Measurements from ENCODE around the gene CHRNA4.

Gene CHRNA4

DNA sequence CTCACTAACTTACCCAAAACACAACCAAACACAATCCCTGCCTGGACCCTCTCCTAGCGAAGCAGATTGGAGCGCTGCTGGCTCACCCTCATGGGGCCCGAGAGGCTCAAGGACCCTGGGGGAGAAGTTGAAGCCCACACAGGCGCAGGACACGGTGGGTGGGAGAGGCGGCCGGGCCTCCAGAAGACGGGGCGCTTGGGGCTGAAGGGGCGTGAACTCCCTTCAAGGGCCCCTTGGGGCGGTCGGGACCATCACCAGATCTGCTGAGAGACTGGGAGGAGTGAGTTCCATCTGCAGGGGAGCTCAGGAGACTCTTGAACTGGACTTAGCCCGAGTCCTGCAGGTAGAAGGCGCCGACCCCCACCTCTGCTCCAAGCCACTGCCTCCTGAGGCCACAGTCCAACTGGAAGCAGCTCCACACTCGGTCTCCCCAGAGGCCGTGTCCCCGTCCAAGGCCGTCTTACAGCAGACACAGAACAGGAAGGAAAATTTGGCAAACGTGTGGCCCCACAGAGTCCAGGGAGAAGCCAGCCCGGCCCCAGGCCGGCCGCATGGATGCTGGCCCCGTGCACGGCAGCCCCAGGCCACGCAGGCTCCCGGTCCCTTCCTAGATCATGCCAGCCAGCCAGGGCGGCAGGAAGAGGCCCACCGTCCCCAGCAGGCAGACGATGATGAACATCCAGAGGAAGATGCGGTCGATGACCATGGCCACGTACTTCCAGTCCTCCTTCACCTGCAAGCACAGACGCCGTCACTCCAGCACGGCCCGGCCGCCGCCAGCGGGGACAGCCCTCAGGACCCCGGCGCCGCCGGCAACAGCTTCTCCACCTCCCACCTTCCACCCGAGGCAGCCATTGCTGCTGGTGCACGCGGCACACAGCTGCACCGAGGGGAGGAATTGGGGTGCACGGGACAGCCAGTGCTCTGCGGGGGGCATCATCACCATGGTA, 14.7 kb downstream of the CHRNA4 start:
- Histone ChIP-seq H3K27me3 (ENCODE audit: insufficient read depth, poor library complexity, severe bottlenecking) (peaks cover 33% of the 10 kb centered on the region), H3K4me1 (ENCODE audit: insufficient read depth, poor library complexity, severe bottlenecking) (no peaks in the 10 kb centered on the region), H3K36me3 (ENCODE audit: low read depth) (no peaks in the 10 kb centered on the region), H3K4me3 (ENCODE audit: severe bottlenecking) (no peak overlapping the region), H3K9me3 (ENCODE audit: severe bottlenecking) (no peaks in the 10 kb centered on the region), H3K27ac (ENCODE audit: poor library complexity, severe bottlenecking) (no peak overlapping the region)
- DNase-seq (ENCODE audit: low spot score) (no peak), ATAC-seq (ENCODE audit: low read depth) (no peak; the same call in 2 of the 3 replicates)
- TF ChIP-seq, protein P1, sequence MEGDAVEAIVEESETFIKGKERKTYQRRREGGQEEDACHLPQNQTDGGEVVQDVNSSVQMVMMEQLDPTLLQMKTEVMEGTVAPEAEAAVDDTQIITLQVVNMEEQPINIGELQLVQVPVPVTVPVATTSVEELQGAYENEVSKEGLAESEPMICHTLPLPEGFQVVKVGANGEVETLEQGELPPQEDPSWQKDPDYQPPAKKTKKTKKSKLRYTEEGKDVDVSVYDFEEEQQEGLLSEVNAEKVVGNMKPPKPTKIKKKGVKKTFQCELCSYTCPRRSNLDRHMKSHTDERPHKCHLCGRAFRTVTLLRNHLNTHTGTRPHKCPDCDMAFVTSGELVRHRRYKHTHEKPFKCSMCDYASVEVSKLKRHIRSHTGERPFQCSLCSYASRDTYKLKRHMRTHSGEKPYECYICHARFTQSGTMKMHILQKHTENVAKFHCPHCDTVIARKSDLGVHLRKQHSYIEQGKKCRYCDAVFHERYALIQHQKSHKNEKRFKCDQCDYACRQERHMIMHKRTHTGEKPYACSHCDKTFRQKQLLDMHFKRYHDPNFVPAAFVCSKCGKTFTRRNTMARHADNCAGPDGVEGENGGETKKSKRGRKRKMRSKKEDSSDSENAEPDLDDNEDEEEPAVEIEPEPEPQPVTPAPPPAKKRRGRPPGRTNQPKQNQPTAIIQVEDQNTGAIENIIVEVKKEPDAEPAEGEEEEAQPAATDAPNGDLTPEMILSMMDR (IDR thresholded peaks at IDR 0.05; ENCODE audit: poor library complexity, severe bottlenecking), result no peak

DNA sequence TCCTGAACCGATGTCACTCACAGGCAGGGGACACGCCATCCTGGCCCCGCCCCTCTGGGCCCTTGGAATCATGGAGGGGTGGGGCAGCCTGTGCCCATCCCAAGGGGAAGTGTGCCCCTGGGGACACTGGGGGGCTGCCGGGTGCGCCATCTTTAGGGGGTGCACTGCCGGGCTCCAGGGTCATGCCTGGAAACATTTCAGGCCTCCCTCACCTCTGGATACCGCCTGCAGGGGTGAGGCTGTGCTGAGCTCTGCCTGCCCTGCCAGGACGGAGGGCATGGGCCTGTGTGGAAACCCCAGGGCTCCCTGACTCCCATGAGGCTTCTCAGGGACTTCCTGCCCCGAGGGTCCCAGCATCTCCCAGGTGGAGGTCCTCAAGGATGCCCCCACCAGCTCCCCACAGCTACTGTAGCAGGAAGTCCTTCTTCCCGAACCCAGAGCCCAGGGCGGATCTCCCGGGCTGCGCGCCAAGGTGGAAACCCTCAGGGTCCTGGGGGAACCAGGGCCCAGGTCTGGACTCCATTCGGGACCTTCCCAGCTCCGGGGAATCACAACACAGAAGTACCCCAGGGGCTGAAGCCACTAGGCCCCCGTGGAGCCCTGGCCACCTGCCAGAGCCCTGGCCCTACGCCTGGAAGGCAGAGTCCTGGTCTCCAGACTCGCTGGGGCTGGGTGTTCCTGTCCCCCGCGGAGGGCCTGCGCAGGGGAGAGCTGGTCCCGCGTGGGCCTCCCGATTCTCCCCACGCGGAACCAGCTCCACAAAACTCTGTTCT, 15.6 kb downstream of the CHRNA4 start:
- Histone ChIP-seq H3K27ac (ENCODE audit: poor library complexity, severe bottlenecking) (no peak overlapping the region), H3K4me3 (ENCODE audit: severe bottlenecking) (no peak overlapping the region), H3K27me3 (ENCODE audit: insufficient read depth, poor library complexity, severe bottlenecking) (peaks cover 33% of the 10 kb centered on the region), H3K36me3 (ENCODE audit: low read depth) (no peaks in the 10 kb centered on the region), H3K4me1 (ENCODE audit: insufficient read depth, poor library complexity, severe bottlenecking) (no peaks in the 10 kb centered on the region), H3K9me3 (ENCODE audit: severe bottlenecking) (no peaks in the 10 kb centered on the region)
- DNase-seq (ENCODE audit: low spot score) (no peak), ATAC-seq (ENCODE audit: low read depth) (no peak)
- TF ChIP-seq, protein P1 (IDR thresholded peaks at IDR 0.05; ENCODE audit: poor library complexity, severe bottlenecking), result no peak

DNA sequence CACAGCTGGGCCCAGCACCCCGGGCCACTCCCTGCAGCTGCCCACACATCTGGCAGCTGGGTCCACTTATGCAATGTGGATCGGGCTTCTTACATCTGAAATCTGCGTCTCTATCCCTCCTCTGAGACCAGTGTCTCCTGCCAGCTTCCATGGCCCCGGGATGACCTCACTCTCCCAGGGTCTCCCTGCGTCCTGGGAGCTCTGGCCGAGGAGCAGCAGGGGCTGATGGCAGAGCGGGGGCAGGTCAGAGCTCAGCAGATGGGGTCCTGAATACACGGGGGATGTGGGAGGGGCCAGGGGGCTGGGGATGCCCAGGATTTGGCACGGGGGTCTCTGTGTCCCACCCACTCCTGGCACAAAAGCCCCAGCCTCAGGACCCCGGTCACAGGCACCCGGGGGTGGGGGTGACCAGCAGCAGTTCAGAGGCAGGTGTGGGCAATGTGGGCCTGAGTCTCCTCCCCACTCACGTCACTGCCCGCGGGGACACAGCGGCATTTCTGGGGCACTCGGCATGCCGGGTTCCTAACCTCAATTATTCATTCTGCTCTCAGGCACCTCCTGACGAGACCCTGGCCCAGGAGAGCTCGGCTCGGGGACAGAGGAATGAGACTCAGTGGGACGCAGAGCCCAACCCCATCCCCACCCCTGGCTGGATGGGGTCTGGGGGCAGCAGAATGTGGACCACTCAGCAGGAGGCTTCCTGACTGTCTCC, 16.4 kb downstream of the CHRNA4 start:
- H3K27ac ChIP-seq (ENCODE audit: poor library complexity, severe bottlenecking), result no peak overlapping the region

DNA sequence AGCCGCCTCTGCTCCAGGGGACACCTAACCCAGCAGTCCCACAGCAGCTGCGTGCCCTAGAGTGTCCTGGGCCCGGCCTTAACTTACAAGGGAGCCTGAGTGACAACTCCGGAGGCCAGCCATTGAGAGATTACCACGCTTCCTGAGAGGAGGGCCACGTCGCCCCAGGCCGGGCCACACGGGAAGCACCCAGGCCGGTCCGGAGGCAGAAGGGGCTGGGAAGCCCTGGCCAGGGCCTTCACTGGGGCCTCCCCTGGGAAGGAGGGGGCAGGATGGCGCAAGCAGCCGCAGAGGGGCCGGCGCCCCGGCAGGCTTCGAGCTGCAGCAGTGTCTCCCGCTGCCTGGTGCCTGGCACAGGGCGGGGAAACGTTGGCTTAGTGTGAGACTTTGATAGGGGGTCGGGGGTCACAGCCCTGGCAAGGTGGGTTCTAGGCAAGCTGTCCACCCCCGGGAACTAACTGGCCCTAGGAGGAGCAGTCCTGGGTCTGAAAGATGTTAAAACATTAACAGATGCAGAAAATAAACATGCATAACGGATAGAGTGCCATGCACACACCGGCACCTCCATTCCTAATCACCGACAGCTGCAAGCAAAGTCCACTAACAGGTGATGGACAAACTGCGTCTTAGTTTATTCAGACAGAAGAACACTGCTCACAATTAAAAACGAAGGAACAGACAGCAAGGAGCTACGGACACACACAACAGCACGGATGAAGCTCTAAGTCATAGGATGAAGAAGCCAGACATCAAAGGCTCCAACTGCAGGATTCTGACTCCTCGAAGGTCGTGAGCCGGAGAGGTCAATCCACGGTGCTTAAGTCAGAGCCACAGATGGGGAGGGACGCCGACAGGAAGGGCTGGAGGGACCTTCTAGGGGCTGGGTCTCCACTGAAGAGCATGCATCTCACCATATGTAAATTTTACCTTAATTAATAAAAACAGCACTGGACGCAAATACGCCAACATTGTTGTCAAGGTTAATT, 17.4 kb downstream of the CHRNA4 start:
- TF ChIP-seq, protein P1 (IDR thresholded peaks at IDR 0.05; ENCODE audit: poor library complexity, severe bottlenecking), result no peak
- peaks cover 33% of the 10 kb centered on the region for H3K27me3 ChIP-seq (ENCODE audit: insufficient read depth, poor library complexity, severe bottlenecking)

More for the DNA sequence above, 16.4 kb downstream of the CHRNA4 start:
- TF ChIP-seq, protein P1 (IDR thresholded peaks at IDR 0.05; ENCODE audit: poor library complexity, severe bottlenecking), result no peak
- no peaks in the 10 kb centered on the region for H3K36me3 ChIP-seq (ENCODE audit: low read depth)
- H3K9me3 ChIP-seq (ENCODE audit: severe bottlenecking), result no peaks in the 10 kb centered on the region
- no peaks in the 10 kb centered on the region for H3K4me1 ChIP-seq (ENCODE audit: insufficient read depth, poor library complexity, severe bottlenecking)
- H3K27me3 ChIP-seq (ENCODE audit: insufficient read depth, poor library complexity, severe bottlenecking), result peaks cover 33% of the 10 kb centered on the region
- DNase-seq (ENCODE audit: low spot score) (no peak), ATAC-seq (ENCODE audit: low read depth) (no peak)
- no peak overlapping the region for H3K4me3 ChIP-seq (ENCODE audit: severe bottlenecking)

More for the DNA sequence above, 17.4 kb downstream of the CHRNA4 start:
- H3K4me1 ChIP-seq (ENCODE audit: insufficient read depth, poor library complexity, severe bottlenecking), result no peaks in the 10 kb centered on the region
- H3K4me3 ChIP-seq (ENCODE audit: severe bottlenecking), result no peak overlapping the region
- no peak overlapping the region for H3K27ac ChIP-seq (ENCODE audit: poor library complexity, severe bottlenecking)
- no peaks in the 10 kb centered on the region for H3K9me3 ChIP-seq (ENCODE audit: severe bottlenecking)
- H3K36me3 ChIP-seq (ENCODE audit: low read depth), result no peaks in the 10 kb centered on the region
- no peak for DNase-seq (ENCODE audit: low spot score)
- no peak for ATAC-seq (ENCODE audit: low read depth)

Measured in RWPE2 (cell line).